HEK293 (cell line): ENCODE data around the gene FGFR3.

Source experiments
- CTCF ChIA-PET: fragments of 350-600 bp; formaldehyde crosslinking; extraction: SDS; loops from one replicate; lab custom pipeline; 2021; ENCODE audit warnings: antibody characterized with exemption; lab: Yijun Ruan, JAX
- POLR2A ChIA-PET: fragments of 300-600 bp; formaldehyde crosslinking; extraction: SDS; loops from one replicate; lab custom pipeline; 2020; ENCODE audit warnings: antibody characterized with exemption, inconsistent platforms; lab: Yijun Ruan, JAX
- H3K27ac ChIP-seq: fragments of 200-500 bp; sonication (Bioruptor generic); 2 replicates; pipeline ENCODE4 v1.5.1; 2014; ENCODE audit warnings: low read depth, low read length, control low read depth, inconsistent platforms; ENCODE audit errors: extremely low read depth
- H3K36me3 ChIP-seq, 2 experiments: fragments of 200-500 bp in 1 of 2; sonication (Bioruptor generic) in 1 of 2; 1 replicate in 1 of 2; 2 replicates in 1 of 2; pipeline ENCODE4 v1.5.1; 2014 to 2017; ENCODE audit warnings: inconsistent platforms in 2 of 2, low read length in 2 of 2; ENCODE audit not compliant: control insufficient read depth in 2 of 2, insufficient read depth in 1 of 2
- H3K4me1 ChIP-seq: fragments of 200-500 bp; sonication (Bioruptor generic); 2 replicates; pipeline ENCODE4 v1.5.1; 2014; ENCODE audit warnings: mild to moderate bottlenecking, low read length, inconsistent platforms; ENCODE audit not compliant: control insufficient read depth, insufficient read depth
- H3K4me3 ChIP-seq: 2 replicates; pipeline ENCODE4 v1.5.1; 2011; ENCODE audit warnings: low read depth, mild to moderate bottlenecking, control low read depth, low read length, moderate library complexity
- H3K9me3 ChIP-seq: fragments of 200-500 bp; sonication (Bioruptor generic); 2 replicates; pipeline ENCODE4 v1.5.1; 2014; ENCODE audit warnings: low read depth, low read length, inconsistent platforms; ENCODE audit not compliant: control insufficient read depth, insufficient read depth
- AEBP2 ChIP-seq: fragments of 450-650 bp; formaldehyde crosslinking; IDR thresholded peaks from 2 replicates; pipeline ENCODE4 v1.5.1; 2016; ENCODE audit warnings: missing biosample characterization, missing genetic modification characterization, borderline replicate concordance
- BCL11A ChIP-seq: fragments of 450-650 bp; formaldehyde crosslinking; IDR thresholded peaks from 2 replicates; pipeline ENCODE4 v1.5.1; 2016; ENCODE audit warnings: low read depth, missing biosample characterization, missing genetic modification characterization
- EGR2 ChIP-seq: fragments of 450-650 bp; formaldehyde crosslinking; IDR thresholded peaks from 2 replicates; pipeline ENCODE4 v1.5.1; 2016; ENCODE audit warnings: low read depth, missing biosample characterization, missing genetic modification characterization
- KLF1 ChIP-seq: fragments of 450-650 bp; formaldehyde crosslinking; IDR thresholded peaks from 2 replicates; pipeline ENCODE4 v1.5.1; 2016; ENCODE audit warnings: missing biosample characterization, missing genetic modification characterization
- MYNN ChIP-seq: fragments of 450-650 bp; formaldehyde crosslinking; IDR thresholded peaks from 2 replicates; pipeline ENCODE4 v1.5.1; 2016; ENCODE audit warnings: missing biosample characterization, missing genetic modification characterization, borderline replicate concordance
- MZF1 ChIP-seq: fragments of 450-650 bp; formaldehyde crosslinking; IDR thresholded peaks from 2 replicates; pipeline ENCODE4 v1.5.1; 2017; ENCODE audit warnings: missing biosample characterization, missing genetic modification characterization, borderline replicate concordance
- PRDM10 ChIP-seq: fragments of 450-650 bp; formaldehyde crosslinking; IDR thresholded peaks from 2 replicates; pipeline ENCODE4 v1.5.1; 2016; ENCODE audit warnings: missing biosample characterization, missing genetic modification characterization
- ZBTB17 ChIP-seq: fragments of 450-650 bp; formaldehyde crosslinking; IDR thresholded peaks from 2 replicates; pipeline ENCODE4 v1.5.1; 2016; ENCODE audit warnings: missing biosample characterization, missing genetic modification characterization
- ZFHX2 ChIP-seq: fragments of 450-650 bp; formaldehyde crosslinking; conservative IDR thresholded peaks from 2 replicates; pipeline ENCODE4 v1.5.1; 2016; ENCODE audit warnings: missing biosample characterization, missing genetic modification characterization
- ZNF266 ChIP-seq: fragments of 450-650 bp; formaldehyde crosslinking; IDR thresholded peaks from 2 replicates; pipeline ENCODE4 v1.5.1; 2016; ENCODE audit warnings: missing biosample characterization, missing genetic modification characterization, low read depth
- ZNF341 ChIP-seq: fragments of 450-650 bp; formaldehyde crosslinking; IDR thresholded peaks from 2 replicates; pipeline ENCODE4; 2016; ENCODE audit warnings: low read depth, missing biosample characterization, missing genetic modification characterization
- ZNF37A ChIP-seq: fragments of 450-650 bp; IDR thresholded peaks from 2 replicates; pipeline ENCODE4 v1.5.1; 2018; ENCODE audit warnings: missing biosample characterization, missing genetic modification characterization
- ZNF426 ChIP-seq: fragments of 450-650 bp; formaldehyde crosslinking; IDR thresholded peaks from 2 replicates; pipeline ENCODE4 v1.5.1; 2017; ENCODE audit warnings: missing biosample characterization, missing genetic modification characterization, mild to moderate bottlenecking, inconsistent platforms, moderate library complexity
- ZNF585B ChIP-seq: fragments of 450-650 bp; formaldehyde crosslinking; IDR thresholded peaks from 2 replicates; pipeline ENCODE4 v1.5.1; 2016; ENCODE audit warnings: missing biosample characterization, missing genetic modification characterization
- ZNF677 ChIP-seq: fragments of 450-650 bp; IDR thresholded peaks from 2 replicates; pipeline ENCODE4 v1.5.0; 2018; ENCODE audit warnings: missing biosample characterization, mild to moderate bottlenecking, missing genetic modification characterization, moderate library complexity
- ZNF701 ChIP-seq: fragments of 450-650 bp; formaldehyde crosslinking; IDR thresholded peaks from 2 replicates; pipeline ENCODE4 v1.5.1; 2016; ENCODE audit warnings: missing biosample characterization, missing genetic modification characterization
- ZSCAN23 ChIP-seq: fragments of 450-650 bp; formaldehyde crosslinking; IDR thresholded peaks from 2 replicates; pipeline ENCODE4 v1.5.1; 2016; ENCODE audit warnings: missing biosample characterization, missing genetic modification characterization
- TF ChIP-seq, protein P1 (sequence below): fragments of 450-650 bp; formaldehyde crosslinking; IDR thresholded peaks from 2 replicates; pipeline ENCODE4 v1.5.1; 2016; ENCODE audit warnings: missing biosample characterization, missing genetic modification characterization

Gene FGFR3

DNA sequence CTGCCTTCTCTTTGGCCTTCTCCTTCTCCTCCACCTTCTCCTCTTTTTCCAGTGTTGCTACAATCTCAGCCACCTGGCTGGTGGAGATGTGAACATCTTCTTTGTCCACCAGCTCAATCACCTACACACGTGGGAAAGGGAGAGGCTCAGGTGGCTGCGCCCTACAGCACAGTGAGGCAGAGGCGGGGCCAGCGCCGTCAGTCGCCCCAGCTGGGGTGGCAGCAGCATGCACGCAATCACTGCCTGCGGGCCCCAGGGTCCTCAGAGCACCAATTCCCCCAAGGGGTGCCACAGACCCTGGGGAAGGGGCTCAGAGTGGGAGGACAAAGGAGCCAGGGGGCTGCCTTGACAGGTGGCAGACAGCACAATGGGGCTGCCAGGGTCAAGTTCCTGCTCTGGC, 21.4 kb downstream of the FGFR3 start (continued):
- TF ChIP-seq, protein P1, sequence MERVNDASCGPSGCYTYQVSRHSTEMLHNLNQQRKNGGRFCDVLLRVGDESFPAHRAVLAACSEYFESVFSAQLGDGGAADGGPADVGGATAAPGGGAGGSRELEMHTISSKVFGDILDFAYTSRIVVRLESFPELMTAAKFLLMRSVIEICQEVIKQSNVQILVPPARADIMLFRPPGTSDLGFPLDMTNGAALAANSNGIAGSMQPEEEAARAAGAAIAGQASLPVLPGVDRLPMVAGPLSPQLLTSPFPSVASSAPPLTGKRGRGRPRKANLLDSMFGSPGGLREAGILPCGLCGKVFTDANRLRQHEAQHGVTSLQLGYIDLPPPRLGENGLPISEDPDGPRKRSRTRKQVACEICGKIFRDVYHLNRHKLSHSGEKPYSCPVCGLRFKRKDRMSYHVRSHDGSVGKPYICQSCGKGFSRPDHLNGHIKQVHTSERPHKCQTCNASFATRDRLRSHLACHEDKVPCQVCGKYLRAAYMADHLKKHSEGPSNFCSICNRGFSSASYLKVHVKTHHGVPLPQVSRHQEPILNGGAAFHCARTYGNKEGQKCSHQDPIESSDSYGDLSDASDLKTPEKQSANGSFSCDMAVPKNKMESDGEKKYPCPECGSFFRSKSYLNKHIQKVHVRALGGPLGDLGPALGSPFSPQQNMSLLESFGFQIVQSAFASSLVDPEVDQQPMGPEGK (tag by site-specific recombination), result no peak
- TF ChIP-seq, all 188 proteins: peak for 0

- Histone ChIP-seq H3K9me3 (no peaks in the 10 kb centered on the region), H3K36me3 (peaks cover 5 to 77% of the 10 kb centered on the region in 2 experiments; a peak in 2 of 3 replicates)
- TF ChIP-seq MZF1 (tag by site-specific recombination) (no peak), KLF1 (no peak)
- TF ChIP-seq, all 188 proteins: peak for 0
- H3K4me3 ChIP-seq, result no peak overlapping the region
- POLR2A ChIA-PET, result no interaction called here
- CTCF ChIA-PET, result interaction anchor here (0.6 to 1.9 kb wide), 4 partner anchors 67 to 182 kb away, joined by 3 to 9 read pairs (median 4); no protein-coding TSS in a partner anchor
- H3K27ac ChIP-seq, result no peak overlapping the region
- H3K4me1 ChIP-seq, result no peaks in the 10 kb centered on the region
Observed at GRCh38 chr4:1815096-1815996, 22.3 kb downstream of the FGFR3 start.

DNA sequence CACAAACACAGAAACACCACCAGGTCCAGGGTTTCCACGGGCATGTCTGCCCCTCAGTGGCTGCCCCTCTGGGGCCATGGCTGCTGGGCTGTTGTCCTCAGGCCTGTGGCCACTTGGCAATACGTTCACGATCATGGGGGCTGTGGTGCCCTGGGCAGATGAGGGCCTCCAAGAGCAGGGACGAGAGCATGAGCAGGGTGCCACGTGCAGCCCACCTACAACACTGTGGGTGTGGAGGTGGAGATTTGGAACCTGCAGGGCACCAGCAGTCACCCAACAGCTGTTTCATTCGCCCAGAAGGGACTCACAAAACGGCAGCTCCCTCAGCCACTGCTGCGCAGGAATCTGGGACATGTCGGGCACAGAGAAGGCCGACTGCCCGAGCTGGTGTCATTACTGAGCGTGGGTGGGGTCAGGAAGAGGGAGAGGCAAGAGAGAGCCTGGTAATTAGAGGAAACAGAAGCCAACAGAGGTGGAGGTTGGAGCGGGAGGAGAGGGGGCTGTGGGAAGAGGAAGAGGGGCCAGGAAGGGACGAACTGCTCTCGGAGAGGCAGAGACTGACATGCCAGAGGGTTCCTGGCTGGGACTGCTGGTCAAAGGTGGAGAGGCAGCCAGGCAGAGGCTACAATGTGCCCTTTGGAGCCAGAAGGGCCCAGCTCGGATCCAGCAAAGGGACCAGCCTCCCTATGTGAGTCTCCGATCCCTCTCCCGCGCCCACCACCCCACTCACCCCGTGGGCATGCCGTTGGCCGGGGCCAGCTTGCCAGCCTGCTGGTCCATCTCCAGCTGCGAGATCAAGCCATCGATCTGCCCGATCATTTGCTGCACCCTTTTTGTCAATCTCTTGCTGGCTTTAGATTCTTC, 23.1 kb downstream of the FGFR3 start:
- Histone ChIP-seq H3K27ac (no peak overlapping the region), H3K9me3 (no peaks in the 10 kb centered on the region), H3K36me3 (peaks cover 5 to 78% of the 10 kb centered on the region in 2 experiments; a peak in 2 of 3 replicates), H3K4me1 (no peaks in the 10 kb centered on the region), H3K4me3 (no peak overlapping the region)
- CTCF ChIA-PET, result interaction anchor here (0.9 kb wide), 1 partner anchor 68 kb away, joined by 3 read pairs; no protein-coding TSS in a partner anchor
- POLR2A ChIA-PET, result no interaction called here
- TF ChIP-seq ZFHX2 (tag by site-specific recombination) (peak; percentile 16; the same call in 1 of the 2 replicates), KLF1 (no peak), EGR2 (peak; percentile 36; the same call in 1 of the 2 replicates), ZNF701 (tag by site-specific recombination) (no peak), AEBP2 (tag by site-specific recombination) (no peak), ZNF266 (tag by site-specific recombination) (no peak)

GRCh38 chr4:1819284-1819683, 26.2 kb downstream of the FGFR3 start:
- peaks cover 5 to 88% of the 10 kb centered on the region in 2 experiments; a peak in 2 of 3 replicates for H3K36me3 ChIP-seq
- CTCF ChIA-PET, result no interaction called here
- H3K9me3 ChIP-seq, result no peaks in the 10 kb centered on the region
- H3K4me1 ChIP-seq, result no peaks in the 10 kb centered on the region
- no peak overlapping the region for H3K27ac ChIP-seq
- no peak overlapping the region for H3K4me3 ChIP-seq
- POLR2A ChIA-PET, result no interaction called here
- TF ChIP-seq ZFHX2 (tag by site-specific recombination) (no peak), ZNF341 (tag by site-specific recombination) (no peak), BCL11A (tag by site-specific recombination) (no peak), ZNF426 (tag by site-specific recombination) (no peak), ZSCAN23 (tag by site-specific recombination) (no peak), ZNF677 (tag by site-specific recombination) (no peak), ZNF37A (tag by site-specific recombination) (no peak), PRDM10 (no peak), ZNF585B (tag by site-specific recombination) (no peak), ZBTB17 (tag by site-specific recombination) (no peak), MYNN (tag by site-specific recombination) (no peak), MZF1 (tag by site-specific recombination) (no peak)
